K562 (cell line): Measurements from ENCODE around the gene TEAD3. TPM values are rescaled to one million over a fixed set of nuclear protein-coding genes. Genes with fewer than 3 reads are reported as not detected.

Source experiments
- ATAC-seq: fragments of 200-7000 bp; cut with Tn5 transposase; 3 replicates; pipeline ENCODE4 v1.9.1; 2020; ENCODE audit warnings: moderate library complexity
- BruUV-seq: library from RNA; stranded (reverse); fragments of 400-500 nt; replicated peaks from 2 replicates; lab custom pipeline; 2021; lab: Mats Ljungman, UMichigan
- CTCF ChIA-PET: fragments of 300-600 bp; formaldehyde crosslinking; extraction: SDS; loops from one replicate; lab custom pipeline; 2021; ENCODE audit warnings: low intra/inter-chr PET ratio; lab: Yijun Ruan, JAX
- POLR2A ChIA-PET: fragments of 300-600, 350-650 bp; sonication (Branson Sonifier 250); formaldehyde crosslinking; extraction: SDS; loops from one replicate; lab custom pipeline; 2021; ENCODE audit warnings: antibody characterized with exemption, inconsistent platforms; lab: Yijun Ruan, JAX
- DNase-seq, 4 experiments: peaks; one replicate each; pipeline versions ENCODE4 v3.0.0 to v3.0.0-alpha.2; 2011 to 2018; ENCODE audit warnings: low spot score in 3 of 4, mixed read lengths in 3 of 4; ENCODE audit errors: extremely low read depth in 1 of 4
- FAIRE-seq: peaks from 2 replicates; lab custom pipeline; 2011; peaks lifted over from hg19 to GRCh38; lab: Jason Lieb, UNC
- H2AFZ ChIP-seq: 2 replicates; pipeline ENCODE4 v1.6.0; 2011; ENCODE audit warnings: low read depth, low read length, control low read depth, inconsistent platforms
- H3K27ac ChIP-seq: fragments of 200-600 bp; 3 replicates; pipeline ENCODE4 v1.8.0; 2011; ENCODE audit warnings: low read depth, mild to moderate bottlenecking, control low read depth, inconsistent platforms, low read length, moderate library complexity, mixed read lengths; ENCODE audit errors: extremely low read depth
- H3K27me3 ChIP-seq, 2 experiments: fragments of 300-600 bp in 1 of 2; 2 replicates in 1 of 2; 3 replicates in 1 of 2; pipeline versions ENCODE4 v1.6.0 to v1.8.0; 2011; ENCODE audit warnings: inconsistent platforms in 2 of 2, low read length in 2 of 2, mild to moderate bottlenecking in 1 of 2, mixed read lengths in 1 of 2, moderate library complexity in 1 of 2; ENCODE audit not compliant: control insufficient read depth in 2 of 2, insufficient read depth in 2 of 2
- H3K36me3 ChIP-seq: fragments of 300-600 bp; 3 replicates; pipeline ENCODE4 v1.8.0; 2011; ENCODE audit warnings: mild to moderate bottlenecking, low read length, inconsistent platforms; ENCODE audit not compliant: control insufficient read depth, insufficient read depth
- H3K4me1 ChIP-seq, 2 experiments: fragments of 200-600 bp in 1 of 2; replicated peaks in 1 of 2; 2 replicates in 1 of 2; 3 replicates in 1 of 2; pipeline versions ENCODE4 v1.5.1 to v1.8.0; 2011; ENCODE audit warnings: inconsistent platforms in 2 of 2, low read length in 2 of 2, mild to moderate bottlenecking in 1 of 2, mixed read lengths in 1 of 2, moderate library complexity in 1 of 2; ENCODE audit not compliant: control insufficient read depth in 2 of 2, insufficient read depth in 2 of 2
- H3K4me2 ChIP-seq: 2 replicates; pipeline ENCODE4 v1.6.1; 2011; ENCODE audit warnings: low read length, control low read depth, inconsistent platforms, mixed read lengths; ENCODE audit not compliant: insufficient read depth
- H3K4me3 ChIP-seq: fragments of 200-600 bp; sonication (generic), shearing (Covaris generic); 2 replicates; pipeline ENCODE4 v1.5.1; 2016; ENCODE audit warnings: control low read depth, inconsistent platforms
- H3K79me2 ChIP-seq: fragments of 200-600 bp; 3 replicates; pipeline ENCODE4 v1.8.0; 2011; ENCODE audit warnings: low read length, inconsistent platforms; ENCODE audit not compliant: control insufficient read depth, insufficient read depth
- H3K9ac ChIP-seq, 2 experiments: 2 replicates each; pipeline versions ENCODE4 v1.6.0 to v1.6.1; 2011; ENCODE audit warnings: low read depth in 2 of 2, low read length in 2 of 2, control low read depth in 1 of 2, inconsistent platforms in 1 of 2, mild to moderate bottlenecking in 1 of 2, mixed read lengths in 1 of 2; ENCODE audit not compliant: insufficient read depth in 1 of 2
- H3K9me1 ChIP-seq: one replicate; pipeline ENCODE4 v1.6.0; 2011; ENCODE audit warnings: inconsistent platforms, mild to moderate bottlenecking, low read length, moderate library complexity; ENCODE audit not compliant: control insufficient read depth, insufficient read depth
- H3K9me3 ChIP-seq: replicated peaks from 2 replicates; pipeline ENCODE4 v1.5.1; 2011; ENCODE audit warnings: low read depth, low read length, inconsistent platforms; ENCODE audit not compliant: control insufficient read depth, insufficient read depth
- H4K20me1 ChIP-seq: replicated peaks from 2 replicates; pipeline ENCODE4 v1.6.1; 2011; ENCODE audit warnings: low read length, inconsistent platforms, mixed read lengths; ENCODE audit not compliant: control insufficient read depth, insufficient read depth
- ARID1B ChIP-seq: fragments of 450-650 bp; IDR thresholded peaks from 2 replicates; pipeline ENCODE4 v1.6.1; 2016; ENCODE audit warnings: antibody characterized with exemption, mild to moderate bottlenecking, inconsistent platforms
- CC2D1A ChIP-seq: fragments of 450-650 bp; IDR thresholded peaks from 2 replicates; pipeline ENCODE4 v1.6.1; 2017; ENCODE audit warnings: mild to moderate bottlenecking
- EWSR1 ChIP-seq: fragments of 450-650 bp; IDR thresholded peaks from 2 replicates; pipeline ENCODE4 v1.6.1; 2018; ENCODE audit warnings: borderline replicate concordance, mild to moderate bottlenecking, low read depth, moderate library complexity; ENCODE audit not compliant: partially characterized antibody
- GTF2E2 ChIP-seq: fragments of 200-800 bp; sonication (Bioruptor generic); IDR thresholded peaks from 2 replicates; pipeline ENCODE4 v1.6.1; 2016; ENCODE audit warnings: missing genetic modification characterization, missing compliant biosample characterization
- HMGN3 ChIP-seq: IDR thresholded peaks from 2 replicates; pipeline ENCODE4 v1.6.1; 2011; ENCODE audit warnings: borderline replicate concordance, low read depth, mild to moderate bottlenecking, mixed read lengths, low read length; ENCODE audit not compliant: insufficient read length; ENCODE audit errors: extremely low read depth
- MTA2 ChIP-seq: fragments of 450-650 bp; IDR thresholded peaks from 2 replicates; pipeline ENCODE4 v1.6.1; 2016; ENCODE audit warnings: low read depth
- NELFE ChIP-seq: IDR thresholded peaks from 2 replicates; pipeline ENCODE4 v1.6.1; 2011; ENCODE audit warnings: mild to moderate bottlenecking; ENCODE audit not compliant: insufficient read depth, insufficient read length
- NR4A1 ChIP-seq, 2 experiments: fragments of 250-450 bp in 1 of 2; fragments of 450-650 bp in 1 of 2; sonication (Bioruptor Pico) in 1 of 2; IDR thresholded peaks; 2 replicates each; pipeline versions ENCODE4 v1.4.0 to v1.6.1; 2016 to 2020; ENCODE audit warnings: mild to moderate bottlenecking in 2 of 2, missing compliant biosample characterization in 1 of 2, missing genetic modification characterization in 1 of 2, moderate library complexity in 1 of 2
- PHF8 ChIP-seq: fragments of 200-600 bp; sonication (generic); IDR thresholded peaks from 2 replicates; pipeline ENCODE4 v1.6.1; 2012; ENCODE audit warnings: mixed run types, mild to moderate bottlenecking, inconsistent platforms, low read length, moderate library complexity, borderline replicate concordance
- POLR2B ChIP-seq: fragments of 450-650 bp; IDR thresholded peaks from 2 replicates; pipeline ENCODE4 v1.6.1; 2018; ENCODE audit warnings: low read depth; ENCODE audit not compliant: partially characterized antibody
- POLR2H ChIP-seq: IDR thresholded peaks from 2 replicates; pipeline ENCODE4 v1.6.1; 2016; ENCODE audit warnings: missing genetic modification characterization, low read depth, mild to moderate bottlenecking, control low read depth, missing compliant biosample characterization, moderate library complexity
- RBM25 ChIP-seq: fragments of 200-400 bp; formaldehyde crosslinking; IDR thresholded peaks from 2 replicates; pipeline ENCODE4 v1.6.1; 2018; ENCODE audit warnings: low read length, low read depth, moderate library complexity; ENCODE audit not compliant: severe bottlenecking
- SOX6 ChIP-seq: fragments of 450-650 bp; IDR thresholded peaks from 2 replicates; pipeline ENCODE4 v1.6.1; 2014; ENCODE audit warnings: mild to moderate bottlenecking
- ZNF280B ChIP-seq: fragments of 250-450 bp; sonication (Bioruptor Pico); IDR thresholded peaks from 2 replicates; pipeline ENCODE4 v1.5.1; 2021; ENCODE audit warnings: mild to moderate bottlenecking
- ZSCAN32 ChIP-seq: fragments of 450-650 bp; formaldehyde crosslinking; IDR thresholded peaks from 2 replicates; pipeline ENCODE4 v1.4.0; 2020; ENCODE audit warnings: mild to moderate bottlenecking, moderate library complexity
- WGBS: fragments of 100-300 bp; shearing (Covaris generic); methylation state at CpG from one replicate; pipeline ENCODE4 v1.1.6; 2016; ENCODE audit warnings: low coverage, mixed read lengths; ENCODE audit not compliant: insufficient coverage; ENCODE audit errors: missing lambda C conversion rate; 5-methylcytosine and 5-hydroxymethylcytosine counted together
- in situ Hi-C: fragments of 300-500 bp; cut with MboI; formaldehyde crosslinking; loops from 4 replicates; pipeline ENCODE4 v1.15.0; 2018; ENCODE audit warnings: inconsistent platforms, mixed read lengths
- intact Hi-C: fragments of 100-400 bp; cut with micrococcal nuclease; formaldehyde crosslinking; loops from 2 replicates; pipeline ENCODE4 v1.14.2; 2022
- polyA plus RNA-seq, 8 experiments: library from polyadenylated mRNA; depleted of rRNA in 4 of 8; stranded (reverse) in 5 of 8; unstranded in 3 of 8; fragments of >200 nt; fragmentation: Nextera tagmentation in 2 of 8; fragmentation: Illumina TruSeq in 1 of 8; extraction: Ambion mirVana in 2 of 8; extraction: Trizol in 1 of 8; gene quantifications; 2 replicates each; pipeline versions ENCODE4 v1.2.1 to v1.2.3, GENCODE V29; 2011 to 2014; ENCODE audit warnings: inconsistent platforms in 1 of 8, missing spikeins in 1 of 8
- total RNA-seq, 7 experiments: library from RNA; depleted of rRNA in 6 of 7; stranded (reverse); fragments of >200 nt in 6 of 7; fragmentation: Illumina TruSeq in 2 of 7; extraction: Trizol in 2 of 7; gene quantifications; 2 replicates each; pipeline versions ENCODE4 v1.2.1 to v1.2.3, GENCODE V29; 2011 to 2021; ENCODE audit warnings: low replicate concordance in 1 of 7
- TF ChIP-seq, protein P1 (sequence below): IDR thresholded peaks from 2 replicates; pipeline ENCODE4 v1.6.1; 2012; ENCODE audit warnings: low read depth, low read length, improper control_type of control experiment, borderline replicate concordance
- TF ChIP-seq, protein P2 (sequence below), 2 experiments: fragments of 450-650 bp in 1 of 2; sonication (generic) in 1 of 2; formaldehyde crosslinking; conservative IDR thresholded peaks; 2 replicates each; pipeline versions ENCODE4 v1.4.0 to v1.8.1; 2020 to 2022; ENCODE audit warnings: mild to moderate bottlenecking in 1 of 2, missing genetic modification reagents in 1 of 2

The TEAD3 gene
- total and polyA plus RNA-seq, 9 of the 15 experiments (the other 6 are each of a cell fraction or from before 2014, with no cell fraction given), result 0.63 to 13.2 (median 3.3) TPM

DNA sequence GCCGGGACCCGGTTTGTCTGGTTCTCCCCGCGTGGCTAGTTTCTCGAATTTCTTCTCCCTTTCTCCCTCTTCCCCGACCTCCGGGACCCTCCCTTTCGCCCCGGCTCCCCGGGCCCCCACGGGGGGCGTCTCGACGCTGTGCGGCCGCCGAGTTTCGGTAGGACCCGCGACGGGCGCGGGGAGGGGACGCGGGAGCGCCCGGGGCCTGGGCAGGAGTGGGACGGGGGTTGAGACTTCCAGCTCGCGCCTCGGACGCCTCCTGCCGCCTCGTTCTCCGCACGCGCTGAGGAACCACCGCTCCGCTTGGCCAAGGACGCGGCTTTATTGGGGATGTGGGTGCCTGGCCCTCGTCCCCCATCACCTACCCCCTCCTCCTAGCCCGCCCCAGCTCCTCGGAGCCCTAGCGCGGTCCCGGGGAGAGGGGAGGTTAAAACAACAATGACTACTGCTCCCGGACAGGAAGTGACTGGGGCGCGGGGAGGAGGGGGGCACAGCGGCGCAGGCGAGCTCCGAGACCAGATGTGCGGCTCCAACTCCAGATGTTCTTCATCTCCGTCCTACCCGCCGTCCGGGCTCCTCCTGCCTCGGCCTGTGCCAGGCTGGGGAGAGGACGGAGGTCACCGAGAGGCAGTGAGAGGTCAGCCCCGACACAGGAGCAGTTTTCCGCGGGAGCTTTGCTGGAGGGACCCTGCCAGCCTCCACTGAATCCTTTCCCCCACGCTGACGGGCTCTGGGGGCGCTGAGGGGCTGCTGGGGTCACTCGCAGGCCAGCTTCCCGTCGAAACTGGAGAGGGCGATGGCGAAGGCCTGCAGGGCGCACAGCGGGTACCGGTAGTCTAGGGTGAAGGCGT lies 917 bp upstream of the TEAD3 start:
- in situ Hi-C loops, result no loop called here
- BruUV-seq, result no TSS peak
- peaks cover 27 to 47% of the 10 kb centered on the region in 2 experiments; a peak in 4 of 5 replicates for H3K4me1 ChIP-seq
- POLR2A ChIA-PET, result interaction anchor here (0.5 to 3.5 kb wide), 13 partner anchors 11 to 424 kb away, joined by 3 to 50 read pairs (median 3); partner anchors contain the start of gene RPL10A
- peak overlapping the region; percentile 79 for H3K4me2 ChIP-seq
- CTCF ChIA-PET, result no interaction called here
- no peak for FAIRE-seq
- H2AFZ ChIP-seq, result peak overlapping the region; percentile 84
- intact Hi-C loops, result no loop called here
- H4K20me1 ChIP-seq, result peaks cover 16% of the 10 kb centered on the region; the same call in 1 of the 2 replicates
- peaks cover 33% of the 10 kb centered on the region for H3K79me2 ChIP-seq
- DNase-seq, result peak; percentile 83 to 86 (median 85)
- H3K27ac ChIP-seq, result peak overlapping the region; percentile 95
- no peaks in the 10 kb centered on the region for H3K36me3 ChIP-seq
- peak; percentile 64 for ATAC-seq
- peak overlapping the region; percentile 93 to 97 for H3K9ac ChIP-seq
- WGBS, result 9% methylated on average over 52 of the region's 77 CpGs
- H3K4me3 ChIP-seq, result peak overlapping the region; percentile 69
- no peaks in the 10 kb centered on the region for H3K27me3 ChIP-seq
- H3K9me1 ChIP-seq, result peaks cover 3% of the 10 kb centered on the region
- no peaks in the 10 kb centered on the region for H3K9me3 ChIP-seq
- TF ChIP-seq CC2D1A, result no peak
- TF ChIP-seq, protein P1, sequence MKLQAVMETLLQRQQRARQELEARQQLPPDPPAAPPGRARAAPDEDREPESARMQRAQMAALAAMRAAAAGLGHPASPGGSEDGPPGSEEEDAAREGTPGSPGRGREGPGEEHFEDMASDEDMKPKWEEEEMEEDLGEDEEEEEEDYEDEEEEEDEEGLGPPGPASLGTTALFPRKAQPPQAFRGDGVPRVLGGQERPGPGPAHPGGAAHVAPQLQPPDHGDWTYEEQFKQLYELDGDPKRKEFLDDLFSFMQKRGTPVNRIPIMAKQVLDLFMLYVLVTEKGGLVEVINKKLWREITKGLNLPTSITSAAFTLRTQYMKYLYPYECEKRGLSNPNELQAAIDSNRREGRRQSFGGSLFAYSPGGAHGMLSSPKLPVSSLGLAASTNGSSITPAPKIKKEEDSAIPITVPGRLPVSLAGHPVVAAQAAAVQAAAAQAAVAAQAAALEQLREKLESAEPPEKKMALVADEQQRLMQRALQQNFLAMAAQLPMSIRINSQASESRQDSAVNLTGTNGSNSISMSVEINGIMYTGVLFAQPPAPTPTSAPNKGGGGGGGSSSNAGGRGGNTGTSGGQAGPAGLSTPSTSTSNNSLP, result no peak
- TF ChIP-seq ZNF280B (CRISPR knock-in tag), result no peak
- TF ChIP-seq PHF8, result peak; percentile 48; the same call in 1 of the 2 replicates
- TF ChIP-seq HMGN3, result peak; percentile 86
- peak; percentile 79 for TF ChIP-seq GTF2E2
- TF ChIP-seq EWSR1, result no peak
- no peak for TF ChIP-seq POLR2B
- no peak for TF ChIP-seq SOX6
- TF ChIP-seq NELFE, result no peak
- no peak for TF ChIP-seq ZSCAN32 (CRISPR knock-in tag)
- no peak for TF ChIP-seq RBM25
- TF ChIP-seq, protein P2, sequence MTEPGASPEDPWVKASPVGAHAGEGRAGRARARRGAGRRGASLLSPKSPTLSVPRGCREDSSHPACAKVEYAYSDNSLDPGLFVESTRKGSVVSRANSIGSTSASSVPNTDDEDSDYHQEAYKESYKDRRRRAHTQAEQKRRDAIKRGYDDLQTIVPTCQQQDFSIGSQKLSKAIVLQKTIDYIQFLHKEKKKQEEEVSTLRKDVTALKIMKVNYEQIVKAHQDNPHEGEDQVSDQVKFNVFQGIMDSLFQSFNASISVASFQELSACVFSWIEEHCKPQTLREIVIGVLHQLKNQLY (CRISPR knock-in tag; conservative IDR thresholded peaks at IDR 0.05), result peak in 1 of 2 experiments; percentile 81; a peak in 1 of 4 replicates
- no peak for TF ChIP-seq NR4A1 (CRISPR knock-in tag; IDR thresholded peaks at IDR 0.05)
- no peak for TF ChIP-seq NR4A1 (tag; IDR thresholded peaks at IDR 0.05)
- TF ChIP-seq MTA2, result no peak
- TF ChIP-seq POLR2H (tag), result no peak; the same call in 1 of the 2 replicates
- TF ChIP-seq ARID1B, result peak; percentile 50; the same call in 1 of the 2 replicates
